WTC11 (cell line): ENCODE results near the gene GRAMD1A. TPM values are rescaled to one million over a fixed set of nuclear protein-coding genes. Genes with fewer than 3 reads are reported as not detected.

Source experiments
- ZNF671 ChIP-seq: fragments of 250-450 bp; sonication (Bioruptor Pico); IDR thresholded peaks from 2 replicates; pipeline ENCODE4 v1.8.0; 2021; ENCODE audit warnings: mild to moderate bottlenecking
- total RNA-seq: library from RNA; stranded (reverse); gene quantifications from 3 replicates; pipeline ENCODE4 v1.2.3, GENCODE V29; 2021
- TF ChIP-seq, protein P1 (sequence below): sonication (generic); formaldehyde crosslinking; IDR thresholded peaks from 2 replicates; pipeline ENCODE4 v1.8.0; 2023; ENCODE audit warnings: mild to moderate bottlenecking, missing genetic modification reagents

Gene GRAMD1A
- total RNA-seq, 1 experiment from 2014 or later = 389 TPM

DNA sequence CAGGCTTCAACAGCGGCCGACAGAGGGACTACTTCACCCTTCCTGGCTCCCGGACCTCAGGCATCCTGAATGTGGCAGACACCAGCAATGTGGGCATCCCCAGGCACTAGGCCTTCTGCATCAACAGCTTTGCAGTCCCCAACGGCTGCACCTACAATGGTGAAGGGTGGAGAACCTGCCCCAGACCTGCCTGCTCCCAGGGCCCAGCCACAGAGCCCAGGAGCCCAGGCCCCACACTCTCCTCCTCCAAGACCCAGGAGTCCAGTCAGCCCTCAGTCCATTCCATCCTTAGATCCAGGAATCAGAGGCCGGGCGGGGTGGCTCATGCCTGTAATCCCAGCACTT, 75.9 kb downstream of the GRAMD1A start (continued):
- TF ChIP-seq, protein P1, sequence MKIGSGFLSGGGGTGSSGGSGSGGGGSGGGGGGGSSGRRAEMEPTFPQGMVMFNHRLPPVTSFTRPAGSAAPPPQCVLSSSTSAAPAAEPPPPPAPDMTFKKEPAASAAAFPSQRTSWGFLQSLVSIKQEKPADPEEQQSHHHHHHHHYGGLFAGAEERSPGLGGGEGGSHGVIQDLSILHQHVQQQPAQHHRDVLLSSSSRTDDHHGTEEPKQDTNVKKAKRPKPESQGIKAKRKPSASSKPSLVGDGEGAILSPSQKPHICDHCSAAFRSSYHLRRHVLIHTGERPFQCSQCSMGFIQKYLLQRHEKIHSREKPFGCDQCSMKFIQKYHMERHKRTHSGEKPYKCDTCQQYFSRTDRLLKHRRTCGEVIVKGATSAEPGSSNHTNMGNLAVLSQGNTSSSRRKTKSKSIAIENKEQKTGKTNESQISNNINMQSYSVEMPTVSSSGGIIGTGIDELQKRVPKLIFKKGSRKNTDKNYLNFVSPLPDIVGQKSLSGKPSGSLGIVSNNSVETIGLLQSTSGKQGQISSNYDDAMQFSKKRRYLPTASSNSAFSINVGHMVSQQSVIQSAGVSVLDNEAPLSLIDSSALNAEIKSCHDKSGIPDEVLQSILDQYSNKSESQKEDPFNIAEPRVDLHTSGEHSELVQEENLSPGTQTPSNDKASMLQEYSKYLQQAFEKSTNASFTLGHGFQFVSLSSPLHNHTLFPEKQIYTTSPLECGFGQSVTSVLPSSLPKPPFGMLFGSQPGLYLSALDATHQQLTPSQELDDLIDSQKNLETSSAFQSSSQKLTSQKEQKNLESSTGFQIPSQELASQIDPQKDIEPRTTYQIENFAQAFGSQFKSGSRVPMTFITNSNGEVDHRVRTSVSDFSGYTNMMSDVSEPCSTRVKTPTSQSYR (CRISPR knock-in tag) = no peak
- no peak for TF ChIP-seq ZNF671

Other genes starting within 250 kb of the GRAMD1A start
- 4.0 to 5.2 TPM (median 5.2 TPM) in 3 replicates for gene ZNF599, start 227.1 kb upstream of the GRAMD1A start, total RNA-seq
- gene ZNF30, start 73.4 kb upstream of the GRAMD1A start, total RNA-seq = 5.4 to 6.8 TPM (median 6.0 TPM) in 3 replicates
- 6.6 to 12.9 TPM (median 8.0 TPM) in 3 replicates for gene ZNF792, start 36.1 kb upstream of the GRAMD1A start, total RNA-seq
- gene SCN1B, start 30.1 kb downstream of the GRAMD1A start, total RNA-seq = 4.4 to 8.0 TPM (median 4.8 TPM) in 3 replicates
- 20.8 to 35.5 TPM (median 34.6 TPM) in 3 replicates for gene HPN, start 41.4 kb downstream of the GRAMD1A start, total RNA-seq
- gene FXYD3, start 115.5 kb downstream of the GRAMD1A start, total RNA-seq = 1.0 to 1.8 TPM (median 1.2 TPM) in 3 replicates
- 14.2 to 15.7 TPM (median 15.1 TPM) in 3 replicates for gene LGI4, start 134.7 kb downstream of the GRAMD1A start, total RNA-seq
- 11.3 to 13.4 TPM (median 13.3 TPM) in 3 replicates for gene FXYD1, start 138.5 kb downstream of the GRAMD1A start, total RNA-seq
- gene FXYD7, start 142.9 kb downstream of the GRAMD1A start, total RNA-seq = 16.7 to 16.9 TPM (median 16.9 TPM) in 3 replicates
- gene FXYD5, start 154.4 kb downstream of the GRAMD1A start, total RNA-seq = 114 to 135 TPM (median 128 TPM) in 3 replicates
- gene FAM187B, start 228.4 kb downstream of the GRAMD1A start, total RNA-seq = 0.16 to 0.20 TPM in 2 of 3 replicates, not detected in the other
- 126 to 132 TPM (median 130 TPM) in 3 replicates for gene LSR, start 248.7 kb downstream of the GRAMD1A start, total RNA-seq